ENCODE data around the gene ARHGAP24. TPM values are rescaled to one million over a fixed set of nuclear protein-coding genes. Genes with fewer than 3 reads are reported as not detected.

The ARHGAP24 gene
- total and polyA plus RNA-seq, 12 donors, result 0.72 to 53.4 (median 4.4) TPM

GRCh38 chr4:85492336-85492735, 17.4 kb downstream of the ARHGAP24 start:
- intact Hi-C loops (cut with DNase I), result no loop called here
- H3K36me3 ChIP-seq (replicated peaks in 1 of 2), result no peaks in the 10 kb centered on the region
- WGBS, 4 donors, result 58 to 79% (median 71%) methylated on average over 1 of the region's 1 CpG
- no peaks in the 10 kb centered on the region for H3K9me3 ChIP-seq (replicated peaks in 1 of 3)
- TF ChIP-seq POLR2A (IDR thresholded peaks at IDR 0.05) (no peak), CTCF (IDR thresholded peaks at IDR 0.05) (no peak)
- DNase-seq, result no peak
- no peak overlapping the region for H3K4me3 ChIP-seq
- H3K27ac ChIP-seq, result no peak overlapping the region
- H3K4me1 ChIP-seq (replicated peaks in 1 of 2), result peaks cover under 1 to 5% of the 10 kb centered on the region in 2 donors
- no peaks in the 10 kb centered on the region for H3K27me3 ChIP-seq

GRCh38 chr4:85495621-85496020, 20.7 kb downstream of the ARHGAP24 start:
- Histone ChIP-seq H3K27ac (no peak overlapping the region), H3K4me3 (no peak overlapping the region), H3K36me3 (replicated peaks in 1 of 2) (no peaks in the 10 kb centered on the region), H3K4me1 (replicated peaks in 1 of 2) (peaks cover 5 to 15% of the 10 kb centered on the region in 2 donors), H3K9me3 (replicated peaks in 1 of 3) (peaks cover 0 to 8% (median 0%) of the 10 kb centered on the region in 3 donors), H3K27me3 (no peaks in the 10 kb centered on the region)
- no peak for DNase-seq
- no peak for TF ChIP-seq POLR2A (IDR thresholded peaks at IDR 0.05)
- TF ChIP-seq CTCF (IDR thresholded peaks at IDR 0.05), result no peak
- intact Hi-C loops (cut with DNase I), result no loop called here
- WGBS, 4 donors, result 70 to 85% (median 79%) methylated on average over 3 of the region's 3 CpGs

DNA sequence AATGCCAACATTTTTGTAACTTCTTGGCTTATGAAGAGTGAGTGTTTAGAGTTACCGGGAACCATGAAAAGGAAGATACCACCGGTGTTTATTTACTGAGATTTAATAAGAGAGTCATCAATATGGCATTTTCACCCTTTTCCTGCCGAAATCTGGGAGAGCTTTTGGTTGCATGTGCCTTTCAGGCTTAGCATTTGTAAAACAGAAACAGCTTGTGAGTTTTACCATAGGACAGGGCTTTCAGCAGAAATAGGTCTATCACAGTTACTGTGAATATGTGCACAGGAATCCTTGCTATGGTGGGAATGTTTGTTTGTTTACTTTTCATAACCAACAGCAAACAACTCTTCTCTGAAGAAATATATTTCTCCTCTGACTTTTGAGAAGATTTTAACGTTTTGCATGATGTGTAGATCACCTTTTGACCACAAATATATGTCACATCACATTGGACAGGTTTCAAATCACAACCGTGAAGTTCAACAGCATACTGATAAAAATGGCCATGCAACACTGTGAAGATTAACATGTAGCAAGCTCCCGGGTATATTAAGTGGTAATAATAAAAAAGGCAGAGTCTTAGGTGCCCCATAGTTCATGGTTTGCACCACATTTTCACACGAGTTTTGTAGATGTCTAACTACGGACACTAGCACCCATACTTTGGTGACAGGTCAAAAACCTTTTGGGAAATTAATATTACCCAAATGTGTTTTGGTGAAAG, 21.3 kb downstream of the ARHGAP24 start:
- H3K27ac ChIP-seq, result no peak overlapping the region
- no peak for TF ChIP-seq CTCF (IDR thresholded peaks at IDR 0.05)
- TF ChIP-seq POLR2A (IDR thresholded peaks at IDR 0.05), result no peak
- intact Hi-C loops (cut with DNase I), result no loop called here
- no peaks in the 10 kb centered on the region for H3K27me3 ChIP-seq
- peaks cover 0 to 8% (median 0%) of the 10 kb centered on the region in 3 donors for H3K9me3 ChIP-seq (replicated peaks in 1 of 3)
- no peak for DNase-seq
- no peaks in the 10 kb centered on the region for H3K36me3 ChIP-seq (replicated peaks in 1 of 2)
- peaks cover 5 to 15% of the 10 kb centered on the region in 2 donors for H3K4me1 ChIP-seq (replicated peaks in 1 of 2)
- no peak overlapping the region for H3K4me3 ChIP-seq
- WGBS, 4 donors, result 65 to 70% (median 68%) methylated on average over 8 of the region's 8 CpGs

DNA sequence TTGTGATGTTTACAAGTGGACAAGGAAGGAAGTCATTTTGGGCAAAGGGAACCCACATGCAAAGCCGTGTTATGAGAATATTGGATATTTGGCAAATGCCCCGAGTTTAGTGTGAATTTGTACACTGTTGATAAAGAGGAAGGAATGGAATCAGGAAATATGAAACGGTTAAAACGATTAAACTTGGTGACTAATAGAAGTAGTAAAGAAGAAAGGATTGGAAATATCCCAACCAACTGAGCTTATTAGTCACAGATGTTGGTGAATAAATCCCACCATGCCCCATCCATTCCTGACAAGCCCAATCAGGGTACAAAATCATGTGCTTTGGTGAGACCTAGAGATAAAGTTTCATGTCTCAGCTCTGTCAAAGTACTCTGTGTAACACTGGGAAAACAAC, 22.0 kb downstream of the ARHGAP24 start:
- H3K36me3 ChIP-seq (replicated peaks in 1 of 2), result no peaks in the 10 kb centered on the region
- H3K4me1 ChIP-seq (replicated peaks in 1 of 2), result peaks cover 5 to 15% of the 10 kb centered on the region in 2 donors
- 48 to 55% (median 50%) methylated on average over 4 of the region's 4 CpGs for WGBS, 4 donors
- no peak overlapping the region for H3K27ac ChIP-seq
- no peak for TF ChIP-seq CTCF (IDR thresholded peaks at IDR 0.05)
- no peak for TF ChIP-seq POLR2A (IDR thresholded peaks at IDR 0.05)
- no peak overlapping the region for H3K4me3 ChIP-seq
- H3K9me3 ChIP-seq (replicated peaks in 1 of 3), result peaks cover 0 to 8% (median 0%) of the 10 kb centered on the region in 3 donors
- no peaks in the 10 kb centered on the region for H3K27me3 ChIP-seq
- intact Hi-C loops (cut with DNase I), result no loop called here
- DNase-seq, result no peak
